ENCODE results near the gene FBXO42.

- no peak for TF ChIP-seq TARDBP (IDR thresholded peaks at IDR 0.05)
- no peak for TF ChIP-seq HDGF (IDR thresholded peaks at IDR 0.05; ENCODE audit: borderline replicate concordance)
Measured at GRCh38 chr1:16230744-16231143, 121.5 kb downstream of the FBXO42 start.

All from HEK293T (cell line).